Gastrocnemius medialis (tissue), 4 donors: Measurements from ENCODE around the gene KRT80.

Experiments used
- POLR2A ChIP-seq, 2 donors: fragments of 450-650 bp; IDR thresholded peaks; one replicate each; pipeline ENCODE4 v1.6.1; 2017; ENCODE audit warnings: antibody characterized with exemption in 2 of 2, mild to moderate bottlenecking in 2 of 2, moderate library complexity in 2 of 2
- TF ChIP-seq, protein P1 (sequence below), 5 experiments: fragments of 450-650 bp in 3 of 5; fragments of 200-600 bp in 2 of 5; sonication (generic) in 2 of 5; IDR thresholded peaks in 4 of 5; conservative IDR thresholded peaks in 1 of 5; 1 replicate in 4 of 5; 2 replicates in 1 of 5; pipeline ENCODE4 v1.5.1; 2016 to 2019; ENCODE audit warnings: antibody characterized with exemption in 5 of 5, mild to moderate bottlenecking in 3 of 5, moderate library complexity in 3 of 5

DNA sequence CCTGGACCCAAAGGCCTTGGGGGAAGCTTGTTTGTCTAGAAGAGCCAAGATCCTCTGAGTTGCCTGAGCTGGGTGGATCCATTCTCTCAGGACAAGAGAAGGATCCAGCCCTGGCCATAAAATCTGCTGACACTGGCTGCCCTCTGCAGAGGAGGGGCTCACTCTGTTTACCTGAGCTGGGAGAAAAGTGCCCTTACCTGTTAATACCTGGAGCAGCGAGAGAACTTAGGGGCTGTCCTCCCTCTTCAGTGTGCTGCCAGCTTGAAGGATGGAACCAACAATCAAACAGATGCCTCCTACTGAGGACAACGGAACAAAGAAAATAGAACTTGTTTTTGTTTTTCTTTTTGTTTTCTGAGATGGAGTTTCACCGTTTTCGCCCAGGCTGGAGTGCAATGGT is 33.9 kb upstream of the KRT80 start:
- TF ChIP-seq, protein P1, sequence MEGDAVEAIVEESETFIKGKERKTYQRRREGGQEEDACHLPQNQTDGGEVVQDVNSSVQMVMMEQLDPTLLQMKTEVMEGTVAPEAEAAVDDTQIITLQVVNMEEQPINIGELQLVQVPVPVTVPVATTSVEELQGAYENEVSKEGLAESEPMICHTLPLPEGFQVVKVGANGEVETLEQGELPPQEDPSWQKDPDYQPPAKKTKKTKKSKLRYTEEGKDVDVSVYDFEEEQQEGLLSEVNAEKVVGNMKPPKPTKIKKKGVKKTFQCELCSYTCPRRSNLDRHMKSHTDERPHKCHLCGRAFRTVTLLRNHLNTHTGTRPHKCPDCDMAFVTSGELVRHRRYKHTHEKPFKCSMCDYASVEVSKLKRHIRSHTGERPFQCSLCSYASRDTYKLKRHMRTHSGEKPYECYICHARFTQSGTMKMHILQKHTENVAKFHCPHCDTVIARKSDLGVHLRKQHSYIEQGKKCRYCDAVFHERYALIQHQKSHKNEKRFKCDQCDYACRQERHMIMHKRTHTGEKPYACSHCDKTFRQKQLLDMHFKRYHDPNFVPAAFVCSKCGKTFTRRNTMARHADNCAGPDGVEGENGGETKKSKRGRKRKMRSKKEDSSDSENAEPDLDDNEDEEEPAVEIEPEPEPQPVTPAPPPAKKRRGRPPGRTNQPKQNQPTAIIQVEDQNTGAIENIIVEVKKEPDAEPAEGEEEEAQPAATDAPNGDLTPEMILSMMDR (IDR thresholded peaks at IDR 0.05 in 4 of 5, conservative IDR thresholded peaks at IDR 0.05 in 1 of 5): no peak
- TF ChIP-seq POLR2A (IDR thresholded peaks at IDR 0.05): no peak
